ENCODE results near the gene REELD1.
A peak's percentile ranks its signal among the peaks of the same experiment; 100 is the strongest.

The REELD1 gene

GRCh38 chr4:146229406-146229805 lies 15.1 kb downstream of the REELD1 start:
- DNase-seq: no peak

- peak; percentile 85 for DNase-seq
Measured at GRCh38 chr4:146232131-146232722, 17.9 kb downstream of the REELD1 start.

GRCh38 chr4:146235654-146236177 lies 21.4 kb downstream of the REELD1 start:
- peak; percentile 86 for DNase-seq

GRCh38 chr4:146236216-146236615 lies 21.9 kb downstream of the REELD1 start:
- no peak for DNase-seq

- no peak for DNase-seq
Measured at GRCh38 chr4:146237092-146237491, 22.8 kb downstream of the REELD1 start.

- no peak for DNase-seq
Measured at GRCh38 chr4:146238107-146238506, 23.8 kb downstream of the REELD1 start.

GRCh38 chr4:146243141-146243882 lies 29.0 kb downstream of the REELD1 start:
- no peak for DNase-seq

GRCh38 chr4:146243883-146244277 lies 29.5 kb downstream of the REELD1 start:
- DNase-seq: no peak

GRCh38 chr4:146244496-146244895 lies 30.2 kb downstream of the REELD1 start:
- no peak for DNase-seq

- no peak for DNase-seq
Measured at GRCh38 chr4:146245246-146245645, 30.9 kb downstream of the REELD1 start.

- no peak for DNase-seq
Measured at GRCh38 chr4:146245850-146246249, 31.5 kb downstream of the REELD1 start.

GRCh38 chr4:146246381-146246780 lies 32.0 kb downstream of the REELD1 start:
- no peak for DNase-seq

GRCh38 chr4:146247356-146247755 lies 33.0 kb downstream of the REELD1 start:
- DNase-seq: no peak

- no peak for DNase-seq
Measured at GRCh38 chr4:146252969-146253611, 38.8 kb downstream of the REELD1 start.

- no peak for DNase-seq
Measured at GRCh38 chr4:146255463-146255862, 41.1 kb downstream of the REELD1 start.

- DNase-seq: no peak
Measured at GRCh38 chr4:146255874-146256273, 41.5 kb downstream of the REELD1 start.

GRCh38 chr4:146256328-146256727 lies 42.0 kb downstream of the REELD1 start:
- DNase-seq: no peak

- DNase-seq: no peak
Measured at GRCh38 chr4:146257511-146257910, 43.2 kb downstream of the REELD1 start.

- no peak for DNase-seq
Measured at GRCh38 chr4:146260521-146260920, 46.2 kb downstream of the REELD1 start.

- DNase-seq: no peak
Measured at GRCh38 chr4:146261041-146261440, 46.7 kb downstream of the REELD1 start.

GRCh38 chr4:146263793-146264192 lies 49.5 kb downstream of the REELD1 start:
- no peak for DNase-seq

- no peak for DNase-seq
Measured at GRCh38 chr4:146265950-146266490, 51.7 kb downstream of the REELD1 start.

GRCh38 chr4:146267826-146268225 lies 53.5 kb downstream of the REELD1 start:
- DNase-seq: no peak

- no peak for DNase-seq
Measured at GRCh38 chr4:146269228-146269653, 54.9 kb downstream of the REELD1 start.
